ENCODE data around the gene PCMT1. TPM values are rescaled to one million over a fixed set of nuclear protein-coding genes. Genes with fewer than 3 reads are reported as not detected.

Gene PCMT1
- total and polyA plus RNA-seq, 2 of the 13 experiments (the other 11 are each of a cell fraction or from before 2014, with no cell fraction given) = 112 to 169 TPM

GRCh38 chr6:149746147-149746946 is 3.2 kb upstream of the PCMT1 start, which contains the start of gene NUP43 (continued):
- peak; percentile 85; the same call in 1 of the 2 replicates for TF ChIP-seq ZNF142 (CRISPR knock-in tag; IDR thresholded peaks at IDR 0.05)
- peak; percentile 97 for TF ChIP-seq ZFY (CRISPR knock-in tag; IDR thresholded peaks at IDR 0.05)
- 0 out of 2 replicates have a peak, but pooled peaks have one; percentile 73 for TF ChIP-seq ZNF747 (CRISPR knock-in tag; IDR thresholded peaks at IDR 0.05; ENCODE audit: borderline replicate concordance)
- TF ChIP-seq, protein P1, sequence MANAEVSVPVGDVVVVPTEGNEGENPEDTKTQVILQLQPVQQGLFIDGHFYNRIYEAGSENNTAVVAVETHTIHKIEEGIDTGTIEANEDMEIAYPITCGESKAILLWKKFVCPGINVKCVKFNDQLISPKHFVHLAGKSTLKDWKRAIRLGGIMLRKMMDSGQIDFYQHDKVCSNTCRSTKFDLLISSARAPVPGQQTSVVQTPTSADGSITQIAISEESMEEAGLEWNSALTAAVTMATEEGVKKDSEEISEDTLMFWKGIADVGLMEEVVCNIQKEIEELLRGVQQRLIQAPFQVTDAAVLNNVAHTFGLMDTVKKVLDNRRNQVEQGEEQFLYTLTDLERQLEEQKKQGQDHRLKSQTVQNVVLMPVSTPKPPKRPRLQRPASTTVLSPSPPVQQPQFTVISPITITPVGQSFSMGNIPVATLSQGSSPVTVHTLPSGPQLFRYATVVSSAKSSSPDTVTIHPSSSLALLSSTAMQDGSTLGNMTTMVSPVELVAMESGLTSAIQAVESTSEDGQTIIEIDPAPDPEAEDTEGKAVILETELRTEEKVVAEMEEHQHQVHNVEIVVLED (CRISPR knock-in tag; IDR thresholded peaks at IDR 0.05; ENCODE audit: borderline replicate concordance) = peak; percentile 89; the same call in 1 of the 2 replicates
- TF ChIP-seq RARA (CRISPR knock-in tag; IDR thresholded peaks at IDR 0.05) = peak; percentile 23; the same call in 1 of the 2 replicates
- peak; percentile 96; a peak in 3 of 4 replicates for TF ChIP-seq HMGXB4 (CRISPR knock-in tag; IDR thresholded peaks at IDR 0.05; ENCODE audit: borderline replicate concordance in 1 of 2, low read depth in 1 of 2)
- TF ChIP-seq ZNF232 (CRISPR knock-in tag; IDR thresholded peaks at IDR 0.05; ENCODE audit: borderline replicate concordance) = peak; percentile 90; the same call in 1 of the 2 replicates
- peak; percentile 12 for TF ChIP-seq ZNF768 (CRISPR knock-in tag; IDR thresholded peaks at IDR 0.05)
- TF ChIP-seq NCOR1 (IDR thresholded peaks at IDR 0.05; ENCODE audit: borderline replicate concordance, low read length) = 0 out of 2 replicates have a peak, but pooled peaks have one; percentile 17
- TF ChIP-seq ZNF792 (CRISPR knock-in tag; IDR thresholded peaks at IDR 0.05) = peak; percentile 85
- TF ChIP-seq RORA (CRISPR knock-in tag; IDR thresholded peaks at IDR 0.05) = no peak
- TF ChIP-seq, protein P2, sequence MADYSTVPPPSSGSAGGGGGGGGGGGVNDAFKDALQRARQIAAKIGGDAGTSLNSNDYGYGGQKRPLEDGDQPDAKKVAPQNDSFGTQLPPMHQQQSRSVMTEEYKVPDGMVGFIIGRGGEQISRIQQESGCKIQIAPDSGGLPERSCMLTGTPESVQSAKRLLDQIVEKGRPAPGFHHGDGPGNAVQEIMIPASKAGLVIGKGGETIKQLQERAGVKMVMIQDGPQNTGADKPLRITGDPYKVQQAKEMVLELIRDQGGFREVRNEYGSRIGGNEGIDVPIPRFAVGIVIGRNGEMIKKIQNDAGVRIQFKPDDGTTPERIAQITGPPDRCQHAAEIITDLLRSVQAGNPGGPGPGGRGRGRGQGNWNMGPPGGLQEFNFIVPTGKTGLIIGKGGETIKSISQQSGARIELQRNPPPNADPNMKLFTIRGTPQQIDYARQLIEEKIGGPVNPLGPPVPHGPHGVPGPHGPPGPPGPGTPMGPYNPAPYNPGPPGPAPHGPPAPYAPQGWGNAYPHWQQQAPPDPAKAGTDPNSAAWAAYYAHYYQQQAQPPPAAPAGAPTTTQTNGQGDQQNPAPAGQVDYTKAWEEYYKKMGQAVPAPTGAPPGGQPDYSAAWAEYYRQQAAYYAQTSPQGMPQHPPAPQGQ (CRISPR knock-in tag; IDR thresholded peaks at IDR 0.05; ENCODE audit: borderline replicate concordance) = no peak; the same call in 1 of the 2 replicates
